HG03175 (cell line): ENCODE measurements around the gene MAP3K4.

ENCODE experiments used
- ATAC-seq: cut with Tn5 transposase; IDR thresholded peaks from one replicate; pipeline ENCODE4 v1.9.1; 2021; ENCODE audit warnings: mild to moderate bottlenecking, moderate library complexity; ENCODE audit not compliant: unreplicated experiment

The MAP3K4 gene

DNA sequence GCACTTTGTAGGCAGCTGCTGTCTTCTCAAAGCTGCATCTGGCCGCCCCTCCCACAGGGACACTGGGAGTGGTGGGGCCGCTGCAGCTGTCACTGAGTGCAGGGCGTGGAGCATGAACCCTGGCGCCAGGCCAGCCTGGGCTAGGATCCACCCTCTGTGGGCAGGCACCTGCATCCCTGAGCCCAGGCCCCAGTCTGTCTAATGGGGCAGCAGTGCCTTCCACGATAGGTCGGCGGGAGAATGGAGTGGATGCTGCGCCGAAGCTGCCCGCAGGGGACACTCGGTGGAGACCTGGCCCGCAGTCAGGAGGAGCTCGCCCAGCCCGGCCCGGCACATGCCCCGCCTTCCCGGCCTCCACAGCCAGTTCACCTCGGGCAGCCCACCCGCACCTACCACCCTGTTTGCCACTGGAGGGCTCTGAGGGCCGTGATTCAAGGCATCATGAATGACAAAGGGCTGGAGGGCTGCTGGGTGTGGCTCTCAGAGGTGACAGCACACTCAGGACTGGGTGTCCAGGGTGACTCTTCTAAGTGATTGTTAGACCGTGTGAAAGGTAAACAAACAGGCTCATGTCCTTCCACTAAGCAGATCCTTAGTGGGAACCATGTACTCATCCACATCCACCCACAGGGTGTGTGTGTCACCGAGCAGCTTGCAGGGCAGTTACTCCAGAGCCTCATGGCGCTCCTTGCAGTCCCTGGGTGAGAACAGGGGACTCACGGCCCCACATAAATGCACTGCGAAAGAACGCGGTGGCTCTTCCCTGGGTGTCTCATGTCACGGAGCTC lies 148.4 kb downstream of the MAP3K4 start:
- no peak for ATAC-seq

DNA sequence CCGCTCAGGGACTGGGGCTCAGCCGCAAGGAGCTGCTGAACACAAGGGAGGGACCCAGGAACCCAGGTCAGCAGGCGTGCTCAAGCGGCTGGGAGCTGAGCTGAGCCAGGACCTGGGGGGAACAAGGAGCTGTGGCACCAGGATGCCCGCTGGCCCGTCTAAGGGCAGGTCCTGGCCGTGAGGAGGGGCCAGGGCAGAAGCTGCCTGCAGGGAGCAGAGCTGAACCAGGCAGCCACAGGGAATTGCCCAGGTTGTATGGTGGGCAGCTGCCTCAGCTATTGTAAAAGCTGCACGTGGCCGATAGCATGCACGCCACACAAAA lies 148.9 kb downstream of the MAP3K4 start:
- ATAC-seq, result no peak

DNA sequence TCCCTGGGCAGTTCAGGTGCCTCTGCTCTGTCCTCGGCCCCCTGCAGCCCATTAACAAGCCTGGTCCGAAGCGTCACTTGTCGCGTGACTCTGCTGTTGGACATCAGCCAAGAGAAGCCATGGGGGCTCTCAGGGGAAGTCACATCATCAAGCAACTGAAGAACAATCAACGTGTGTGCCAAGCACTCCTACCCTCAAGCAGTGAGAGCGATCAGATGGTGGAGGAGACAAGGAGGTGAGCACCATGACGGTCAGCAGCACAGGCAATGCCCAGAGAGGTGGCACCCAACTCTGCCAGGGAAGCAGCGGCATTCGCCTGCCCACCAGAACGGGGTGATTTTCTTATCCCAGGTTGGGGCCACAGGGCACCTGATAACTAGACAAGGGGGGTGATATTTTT lies 149.6 kb downstream of the MAP3K4 start:
- ATAC-seq, result no peak

DNA sequence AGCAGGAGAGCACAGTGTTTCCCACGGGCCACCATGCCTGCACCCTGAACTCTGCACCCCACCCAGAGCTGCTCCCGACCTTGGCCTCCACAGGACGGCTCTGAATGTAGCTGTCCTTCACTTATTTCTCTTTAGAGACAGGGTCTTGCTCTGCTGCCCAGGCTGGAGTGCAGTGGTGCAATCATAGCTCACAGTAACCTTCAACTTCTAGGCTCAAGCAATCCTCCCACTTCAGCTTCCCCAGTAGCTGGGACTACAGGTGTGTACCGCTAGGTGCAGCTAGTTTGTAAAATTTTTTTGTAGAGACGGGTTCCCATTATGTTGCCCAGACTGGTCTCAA lies 151.4 kb downstream of the MAP3K4 start:
- no peak for ATAC-seq

DNA sequence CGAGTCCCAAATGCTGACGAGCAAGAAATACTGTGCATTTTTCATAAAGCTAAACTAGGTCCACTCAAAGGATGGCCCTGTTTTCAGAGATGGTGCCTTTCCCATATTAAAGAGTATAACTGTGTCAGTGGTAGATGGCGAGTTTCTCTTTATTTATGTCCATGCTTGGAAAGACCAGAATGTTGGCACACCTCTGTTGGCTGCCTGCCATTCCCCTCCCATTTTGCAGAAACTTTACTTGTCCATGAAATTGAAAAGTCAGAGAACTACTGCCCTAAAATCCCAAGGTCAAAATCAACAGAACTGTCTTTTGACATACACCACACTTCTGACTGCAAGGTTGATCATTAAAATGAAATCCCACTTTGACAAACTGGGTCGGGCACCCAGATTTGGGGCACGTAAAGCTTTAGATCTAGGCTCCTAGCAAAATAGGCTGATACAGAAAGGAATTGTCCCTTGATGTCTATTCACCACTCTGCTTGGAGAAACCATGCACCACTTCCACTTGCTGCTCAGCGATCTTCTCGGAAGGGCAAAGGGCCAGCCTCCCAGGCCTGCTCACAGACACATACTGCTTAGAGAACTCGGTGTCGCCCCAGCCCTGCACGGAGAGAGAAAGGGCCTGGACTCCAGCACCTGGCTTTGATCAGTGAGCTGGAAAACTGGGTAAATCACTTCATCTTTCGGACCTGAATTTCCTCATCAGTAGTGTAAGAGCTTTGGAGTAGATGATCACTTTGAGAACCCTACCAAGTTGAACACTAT lies 152.3 kb downstream of the MAP3K4 start:
- no peak for ATAC-seq

DNA sequence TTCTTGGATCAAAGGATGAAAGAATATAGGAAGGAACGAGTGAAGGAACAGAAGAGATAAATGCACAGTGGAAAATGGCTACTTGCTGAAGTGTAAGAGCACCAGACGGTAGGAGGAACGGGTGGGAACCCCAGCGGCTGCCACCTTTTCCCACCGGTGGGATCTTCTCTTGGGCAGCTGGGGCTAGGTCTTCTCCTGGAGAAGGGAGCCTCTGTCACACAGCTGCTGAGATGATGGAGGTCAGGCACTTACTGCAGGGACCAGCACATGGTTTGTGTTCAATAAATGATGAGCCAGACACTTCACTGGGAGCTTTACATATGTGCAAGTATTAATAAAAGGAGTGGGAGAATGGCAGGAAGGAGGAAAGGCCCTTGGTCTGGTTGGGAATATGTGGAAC lies 158.6 kb downstream of the MAP3K4 start:
- no peak for ATAC-seq

DNA sequence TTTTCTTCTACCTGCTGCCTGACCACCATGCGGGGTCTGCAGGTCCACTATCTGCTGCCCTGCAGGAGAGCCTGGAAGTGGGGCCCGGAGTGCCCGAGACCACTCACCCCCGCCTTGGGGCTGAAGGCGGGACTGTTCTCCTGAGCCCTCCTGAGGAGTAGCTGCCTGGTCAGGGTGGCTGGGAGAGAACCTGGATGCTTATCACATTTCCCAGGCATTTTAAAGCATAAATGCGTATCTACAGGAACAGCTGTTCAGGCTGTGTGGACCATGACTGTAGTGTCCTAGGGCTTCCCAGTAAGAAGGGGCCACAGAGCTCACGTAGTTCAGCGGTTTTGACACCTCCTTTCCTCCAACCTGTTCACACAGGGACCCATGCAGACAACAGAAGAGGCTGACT lies 159.0 kb downstream of the MAP3K4 start:
- no peak for ATAC-seq

DNA sequence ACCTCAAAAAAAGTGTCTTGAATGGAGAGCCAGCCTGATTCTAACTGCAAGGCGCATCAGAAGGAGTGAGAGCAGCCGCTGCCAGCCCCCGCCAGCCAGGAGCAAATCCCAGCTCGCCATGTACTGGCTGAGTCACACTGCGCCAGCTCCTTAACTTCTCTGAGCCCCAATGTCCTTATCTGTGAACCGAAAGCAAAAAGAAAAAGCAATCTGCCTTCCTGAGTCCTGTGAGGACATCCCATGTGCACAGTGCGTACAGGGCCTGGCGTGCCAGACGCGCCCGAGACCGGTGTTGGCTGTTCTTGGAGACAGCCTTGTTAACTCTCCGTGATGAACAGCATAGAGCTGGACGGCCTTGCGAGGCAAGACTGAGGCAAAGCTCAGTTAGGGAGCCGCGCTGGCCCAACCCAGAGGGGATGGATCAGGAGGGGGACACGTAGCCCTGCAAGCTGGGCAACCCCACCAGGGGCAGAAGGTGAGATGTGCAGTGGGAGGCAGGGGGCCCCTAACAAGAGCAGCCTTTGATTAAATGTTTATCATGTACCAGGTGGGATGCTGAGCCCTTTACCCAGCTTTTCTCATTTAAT lies 159.6 kb downstream of the MAP3K4 start:
- ATAC-seq, result no peak

DNA sequence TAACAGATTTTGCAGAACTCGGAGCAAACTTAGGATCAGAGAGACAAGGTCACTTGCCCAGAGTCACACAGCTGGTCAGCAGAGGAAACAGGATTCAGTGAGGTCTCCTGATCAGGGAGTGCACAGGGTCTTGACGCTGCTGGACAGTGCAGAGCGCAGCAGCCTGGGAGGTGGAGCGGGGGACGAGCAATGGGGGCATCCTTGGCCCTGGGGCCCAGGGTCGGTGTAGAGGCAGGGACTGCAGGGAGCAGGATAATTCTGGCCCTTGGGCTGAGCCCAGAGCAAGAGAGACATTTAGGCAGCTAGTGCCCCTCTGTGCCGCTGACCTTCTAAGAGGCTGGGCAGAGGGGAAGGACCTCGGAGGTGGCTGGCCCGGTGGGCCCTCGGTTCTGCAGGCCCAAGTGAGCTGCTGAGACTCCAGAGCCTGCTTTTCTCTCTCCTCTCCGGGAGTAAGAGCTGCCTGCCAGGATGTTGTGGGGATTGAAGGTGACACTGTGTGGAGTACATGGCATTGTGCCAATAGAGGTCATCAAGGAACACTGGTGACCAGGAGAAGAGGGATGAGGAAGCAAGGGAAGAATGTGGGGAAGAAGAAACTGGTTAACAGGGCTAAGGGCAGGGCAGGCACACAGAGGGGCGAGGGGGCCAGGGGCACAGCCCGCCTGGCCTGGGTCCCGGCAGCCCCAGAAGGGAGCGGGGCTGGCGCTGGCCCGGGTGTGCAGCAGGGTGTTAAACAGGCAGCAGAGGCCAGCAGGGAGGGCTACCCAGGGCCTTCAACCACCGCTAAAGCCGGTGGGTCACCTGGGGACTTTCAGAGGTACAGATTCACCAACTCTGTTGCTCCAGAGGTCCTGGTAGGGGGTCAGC lies 160.3 kb downstream of the MAP3K4 start:
- no peak for ATAC-seq

DNA sequence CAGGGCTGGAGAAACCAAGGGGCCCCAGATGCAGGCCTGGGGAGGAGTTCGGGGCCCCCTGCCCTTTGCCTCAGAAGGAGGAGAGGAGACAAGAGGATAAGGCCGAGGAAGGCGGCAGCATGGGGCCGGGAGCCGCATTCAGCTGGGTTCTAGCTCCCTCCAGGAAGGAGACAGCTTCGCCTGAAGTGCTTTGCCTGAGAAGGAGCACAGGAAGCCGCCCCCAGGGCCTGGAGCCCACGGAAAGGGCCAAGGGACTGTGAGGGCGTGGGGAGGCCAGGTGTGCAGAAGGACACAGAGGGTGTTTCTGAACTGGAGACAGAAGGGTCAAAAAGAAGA lies 160.9 kb downstream of the MAP3K4 start:
- no peak for ATAC-seq

DNA sequence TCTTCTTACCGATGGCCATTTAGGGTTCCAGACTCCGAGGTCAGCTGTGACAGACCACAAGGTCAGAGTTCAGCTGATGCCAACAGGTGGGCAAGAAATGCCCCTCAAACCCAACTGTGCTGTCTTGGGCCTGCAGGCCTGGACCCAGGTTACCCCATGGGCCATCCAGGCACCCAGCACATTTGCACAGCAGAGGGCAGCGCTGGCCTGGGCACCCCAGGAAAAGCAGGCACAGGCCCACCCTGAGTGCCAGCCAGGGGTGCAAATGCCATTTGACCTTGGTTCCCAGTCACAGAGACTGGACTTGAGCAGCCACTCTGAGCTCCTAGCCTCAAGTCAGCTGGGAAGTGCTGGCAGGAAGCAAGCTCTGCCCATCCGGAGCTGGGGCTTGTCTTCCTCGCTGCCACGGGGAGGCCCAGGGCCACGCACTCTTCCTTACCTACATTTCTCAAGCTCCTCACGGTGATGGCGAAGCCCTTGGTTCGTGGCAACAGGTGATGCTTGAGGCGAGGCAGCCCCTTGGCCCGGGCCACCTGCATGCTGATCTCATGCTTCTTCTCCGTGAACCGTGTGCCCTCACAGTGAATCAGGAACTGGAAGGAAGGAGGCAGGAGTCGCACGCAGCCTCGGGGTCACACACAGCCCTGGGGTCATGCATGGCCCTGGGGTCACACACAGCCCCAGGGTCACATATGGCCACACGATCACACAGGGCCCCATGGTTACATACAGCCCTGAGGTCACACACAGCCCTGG lies 161.5 kb downstream of the MAP3K4 start:
- no peak for ATAC-seq

DNA sequence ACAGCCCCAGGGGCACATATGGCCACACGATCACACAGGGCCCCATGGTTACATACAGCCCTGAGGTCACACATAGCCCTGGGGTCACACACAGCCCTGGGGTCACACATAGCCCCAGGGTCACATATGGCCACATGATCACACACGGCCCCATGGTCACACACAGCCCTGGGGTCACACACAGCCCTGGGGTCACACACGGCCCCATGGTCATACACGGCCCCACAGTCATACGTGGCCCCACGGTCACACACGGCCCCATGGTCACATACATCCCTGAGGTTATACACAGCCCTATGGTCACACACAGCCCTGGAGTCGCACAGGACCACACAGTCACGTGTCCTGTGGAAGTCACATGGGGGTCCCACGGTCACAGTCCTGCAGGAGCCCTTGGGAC lies 162.2 kb downstream of the MAP3K4 start:
- no peak for ATAC-seq

DNA sequence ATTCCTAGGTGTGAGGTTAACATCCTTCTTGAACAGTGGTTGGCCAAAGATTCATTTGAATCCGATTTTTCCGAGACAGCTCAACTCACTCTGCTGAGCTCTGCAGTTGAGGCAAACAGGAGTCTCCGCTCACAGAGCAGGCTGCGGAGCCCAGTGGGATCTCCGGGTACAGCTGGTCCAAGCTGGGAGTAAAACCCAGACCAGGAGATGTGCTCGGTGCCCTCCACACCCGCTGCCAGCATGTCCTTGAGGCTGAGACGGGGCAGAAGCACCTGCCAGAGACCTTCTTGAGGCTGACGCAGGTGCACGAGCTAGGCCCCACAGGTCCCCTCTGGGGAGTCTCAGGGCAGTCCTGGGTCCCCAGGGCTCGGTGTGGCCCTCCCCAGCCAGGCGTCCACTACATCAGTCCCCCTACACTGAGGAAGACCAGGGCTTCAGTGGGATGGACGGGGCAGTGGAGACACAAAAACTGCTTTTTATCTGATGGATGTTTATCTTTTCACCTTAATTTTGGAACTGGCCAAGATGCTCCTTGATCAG lies 163.3 kb downstream of the MAP3K4 start:
- ATAC-seq, result no peak

DNA sequence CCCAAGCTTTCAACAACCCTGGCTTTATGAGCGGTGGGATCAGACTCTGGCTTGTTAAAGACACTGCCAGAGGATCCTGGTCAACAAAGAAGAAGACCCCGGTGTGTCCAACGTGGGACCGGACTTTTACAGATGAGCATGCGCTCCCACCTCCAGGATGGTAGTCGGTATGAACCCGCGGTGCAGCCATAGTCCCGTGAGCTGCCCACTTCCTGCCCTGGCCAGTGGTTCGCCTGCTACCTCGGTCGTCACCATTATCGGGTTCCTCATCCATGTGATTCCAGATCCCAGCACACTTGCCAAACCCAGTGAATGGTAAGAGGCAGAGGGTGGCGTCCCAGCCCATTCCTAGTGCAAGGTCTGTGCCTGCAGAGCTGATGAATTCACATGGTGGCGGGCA lies 169.6 kb downstream of the MAP3K4 start:
- no peak for ATAC-seq

DNA sequence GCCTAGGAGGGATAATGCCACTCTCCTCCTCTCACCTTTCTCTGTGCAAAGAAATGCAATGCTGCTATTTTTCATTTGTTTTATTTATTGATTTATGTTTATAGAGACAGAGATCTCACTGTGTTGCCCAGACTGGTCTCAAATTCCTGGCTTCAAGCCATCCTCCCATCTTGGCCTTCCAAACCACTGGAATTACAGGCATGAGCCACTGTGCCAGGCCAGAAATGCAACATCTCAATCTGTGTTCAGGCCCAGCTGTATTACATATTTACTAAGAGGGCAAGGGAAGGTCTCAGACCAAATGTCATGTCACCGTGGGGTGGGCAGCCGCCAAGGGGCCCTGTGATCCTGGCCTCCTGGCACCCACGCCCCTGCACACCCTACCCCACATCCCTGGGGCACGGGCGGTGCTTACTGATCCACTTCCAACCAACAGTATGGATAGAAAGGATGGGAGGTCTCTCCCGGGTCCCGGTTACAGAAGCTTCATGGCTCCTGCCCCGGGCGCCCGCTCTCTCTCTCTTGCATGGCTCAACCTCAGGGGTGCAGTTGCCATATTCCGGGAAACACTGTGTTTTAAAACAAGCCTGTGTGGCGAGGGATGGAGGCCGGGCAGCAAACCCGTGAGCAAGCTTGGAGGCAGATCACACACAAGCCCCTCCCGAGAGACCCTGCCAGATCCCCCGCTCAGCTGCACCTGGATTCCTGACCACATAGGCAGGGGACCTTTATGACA lies 170.5 kb downstream of the MAP3K4 start:
- no peak for ATAC-seq

DNA sequence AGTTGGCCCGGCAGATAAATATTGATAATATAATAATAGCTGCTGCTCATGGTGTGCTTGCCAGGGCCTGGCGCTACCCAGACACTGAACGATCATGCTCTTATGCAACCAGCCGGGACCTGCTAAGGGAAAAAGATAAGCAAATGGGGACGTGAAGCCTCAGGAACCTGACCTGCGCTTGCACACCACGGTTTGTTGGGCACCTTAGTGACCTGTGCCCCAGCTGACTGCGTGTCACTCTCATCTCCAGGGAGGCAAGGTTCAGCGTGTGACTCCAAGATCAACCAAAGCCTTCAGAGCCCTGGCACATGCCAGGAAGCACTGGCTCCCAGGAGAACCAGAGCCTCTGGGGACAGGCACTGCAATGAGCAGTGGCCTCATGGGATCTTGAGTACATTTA lies 171.2 kb downstream of the MAP3K4 start:
- no peak for ATAC-seq

DNA sequence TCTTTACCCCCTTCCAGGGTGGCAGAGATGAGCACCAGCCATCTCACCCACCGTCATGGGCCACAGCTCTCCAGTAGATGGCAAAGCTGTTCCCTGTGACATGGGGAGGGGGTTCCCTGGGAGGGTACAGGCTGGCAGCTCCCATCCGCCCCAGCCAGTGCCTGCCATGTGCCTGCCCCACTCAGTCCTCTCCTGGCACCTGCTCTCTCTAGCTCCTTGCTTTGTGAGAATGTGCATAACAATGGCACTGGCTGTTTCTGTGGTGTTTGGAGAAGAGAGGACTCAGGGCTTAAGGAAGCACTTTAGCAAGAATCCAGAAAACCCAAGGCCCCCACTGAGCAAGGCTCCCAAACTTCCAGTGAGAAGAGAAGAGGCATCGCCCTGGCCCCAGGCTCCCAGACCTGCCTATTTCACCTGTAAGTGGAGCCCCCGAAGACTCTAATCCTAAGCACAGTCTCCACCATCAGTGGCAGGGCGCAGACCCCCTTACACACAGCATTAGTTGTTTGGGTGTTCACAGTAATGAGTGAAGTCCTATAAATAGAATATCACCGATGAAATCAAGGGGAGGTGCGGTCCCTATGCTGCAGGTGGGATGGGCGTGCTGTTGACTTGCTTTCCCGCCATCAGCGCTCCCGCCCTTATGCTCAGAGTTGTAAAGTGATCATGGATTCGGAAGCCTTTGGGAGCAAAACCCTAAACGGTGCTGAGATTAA lies 172.1 kb downstream of the MAP3K4 start:
- ATAC-seq, result no peak

DNA sequence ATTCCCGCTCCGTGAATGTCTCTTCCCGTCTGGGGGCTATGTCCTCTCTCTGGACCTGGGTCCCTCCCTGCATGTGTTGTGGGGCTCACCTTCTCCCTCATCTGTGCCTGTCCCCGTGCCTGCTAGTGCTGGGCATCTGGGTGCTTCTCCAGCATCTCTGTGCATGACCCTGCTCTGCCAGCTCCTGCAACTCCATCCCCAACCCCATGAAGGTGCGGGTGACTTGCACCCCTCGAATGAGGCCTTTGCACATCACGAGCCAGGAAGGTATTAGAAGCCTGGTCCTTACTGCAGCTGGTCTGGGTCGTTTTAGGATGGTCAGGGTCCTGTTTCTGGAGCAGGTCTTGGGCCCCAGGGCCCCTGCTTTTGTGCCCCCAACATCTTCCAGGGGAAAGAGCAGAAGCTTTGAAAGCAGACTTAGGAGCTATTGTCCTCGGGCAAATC lies 172.6 kb downstream of the MAP3K4 start:
- no peak for ATAC-seq

DNA sequence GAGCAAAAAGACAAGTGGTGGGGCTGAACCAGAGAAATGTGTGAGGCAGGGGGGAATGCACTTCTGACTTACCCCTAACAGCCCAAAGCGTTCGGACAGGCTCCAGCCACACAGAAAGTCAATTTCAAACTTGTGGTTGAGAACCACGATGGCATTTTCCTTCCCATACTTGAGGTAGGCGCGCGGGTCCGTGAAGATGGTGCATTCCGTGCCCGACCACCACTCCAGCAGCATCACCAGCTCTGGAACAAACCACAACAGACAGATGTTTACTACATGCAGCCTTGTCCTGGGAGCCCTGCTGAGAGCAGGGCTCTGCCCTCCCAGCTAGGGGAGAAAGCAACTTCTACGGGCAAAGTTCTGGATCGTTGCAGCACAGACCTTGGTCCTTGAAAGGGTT lies 174.6 kb downstream of the MAP3K4 start:
- no peak for ATAC-seq
